Measurements from ENCODE around the gene IRF1.
A peak's percentile ranks its signal among the peaks of the same experiment; 100 is the strongest.
"Not testable (repeated sequence)": the region's sequence is repeated elsewhere in the genome, so short reads cannot be mapped to it uniquely, and the experiment has no call there.

Gene IRF1

DNA sequence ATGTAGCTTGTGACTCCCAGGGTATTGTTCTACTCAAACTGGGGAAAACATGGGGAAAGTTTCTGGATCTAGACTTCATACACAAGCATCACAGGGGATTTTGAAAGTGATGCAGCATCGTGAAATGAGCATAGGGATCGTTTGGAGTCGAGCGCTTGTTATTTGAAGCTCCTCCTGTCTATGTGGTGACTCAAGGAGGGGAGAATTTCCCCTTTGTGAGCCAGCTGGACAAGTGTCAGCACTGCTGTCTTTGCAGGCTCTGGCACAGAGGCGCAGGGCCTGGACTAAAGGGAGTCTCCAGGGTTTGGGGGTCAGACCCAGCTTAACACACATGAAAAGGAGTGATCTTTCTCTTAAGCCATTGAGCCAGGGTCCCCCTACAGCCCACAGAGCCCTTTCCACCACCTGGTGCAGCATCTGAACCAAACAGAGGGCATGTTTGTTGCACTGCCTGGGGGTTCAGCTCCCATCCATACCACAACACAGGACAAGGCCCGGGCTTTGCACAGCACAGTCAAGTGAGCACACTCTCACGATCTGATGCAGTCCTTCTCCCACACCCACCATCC lies 51.0 kb downstream of the IRF1 start:
- DNase-seq (ENCODE audit: low read depth in 2 of 2): no peak

DNA sequence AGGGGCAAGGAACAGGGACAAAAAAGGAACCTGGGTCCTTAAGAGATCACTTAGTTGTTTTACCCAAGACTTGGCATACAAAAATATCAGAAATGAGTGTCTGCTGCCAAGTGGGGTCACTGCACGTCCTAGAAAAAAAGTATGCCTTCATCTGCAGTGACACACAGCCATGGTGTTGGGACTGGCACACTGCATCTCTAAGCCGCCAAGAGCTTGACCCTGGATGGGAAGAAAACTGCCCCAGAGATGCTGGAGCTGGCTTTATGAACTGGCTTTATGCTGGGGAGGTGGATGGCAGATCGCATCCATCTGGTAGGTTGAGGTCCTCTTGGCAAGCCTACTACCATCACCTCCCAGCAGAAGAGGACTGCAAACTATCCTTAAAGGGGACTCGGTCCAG lies 51.7 kb downstream of the IRF1 start:
- DNase-seq (ENCODE audit: low read depth in 2 of 2): no peak

DNA sequence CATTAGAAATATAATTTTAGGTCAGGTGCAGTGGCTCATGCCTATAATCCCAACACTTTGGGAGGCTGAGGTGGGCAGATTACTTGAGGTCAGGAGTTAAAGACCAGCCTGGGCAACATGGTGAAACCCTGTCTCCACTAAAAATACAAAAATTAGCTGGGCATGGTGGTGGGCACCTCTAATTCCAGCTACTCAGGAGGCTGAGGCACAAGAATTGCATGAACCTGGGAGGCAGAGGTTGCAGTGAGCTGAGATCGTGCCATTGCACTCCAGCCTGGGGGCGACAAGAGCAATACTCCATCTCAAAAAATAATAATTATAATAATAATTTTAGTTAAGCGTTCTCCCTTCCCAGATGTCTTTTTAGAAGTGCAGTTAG lies 52.3 kb downstream of the IRF1 start:
- DNase-seq (ENCODE audit: low read depth in 2 of 2): not testable (repeated sequence)

DNA sequence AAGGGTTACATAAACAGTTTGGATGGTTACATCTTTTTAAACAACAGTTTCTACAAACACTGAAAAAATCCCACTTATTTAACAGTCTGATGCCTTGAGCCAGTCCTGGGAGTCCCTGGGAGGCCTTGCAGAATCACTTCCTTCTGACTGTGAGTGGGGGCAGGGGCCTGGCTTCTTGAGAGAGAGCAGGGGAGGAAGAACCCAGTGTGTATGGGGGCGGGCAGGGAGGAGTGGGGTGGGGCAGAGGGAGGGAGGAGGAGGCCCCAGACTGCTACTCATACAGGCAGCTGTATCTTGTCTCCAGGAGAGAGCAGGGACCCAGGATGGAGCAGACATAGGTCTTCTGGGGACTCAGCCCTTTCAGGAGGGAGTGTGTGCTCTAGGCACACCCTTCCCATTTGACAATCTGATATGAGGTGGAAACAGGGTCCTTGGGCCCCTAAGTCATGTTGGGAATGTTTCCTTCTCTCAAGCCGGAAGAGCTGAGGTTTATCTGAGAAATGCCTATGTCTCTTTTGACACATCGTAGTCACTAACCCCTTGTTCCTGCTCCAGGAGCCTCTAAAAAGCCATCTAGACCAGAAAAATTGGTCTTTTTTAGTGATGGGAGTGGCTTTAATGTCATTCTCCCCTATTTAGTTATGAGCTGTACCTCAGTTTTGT lies 52.8 kb downstream of the IRF1 start:
- DNase-seq (ENCODE audit: low read depth in 2 of 2): peak in 1 of 2 donors; percentile 55

DNA sequence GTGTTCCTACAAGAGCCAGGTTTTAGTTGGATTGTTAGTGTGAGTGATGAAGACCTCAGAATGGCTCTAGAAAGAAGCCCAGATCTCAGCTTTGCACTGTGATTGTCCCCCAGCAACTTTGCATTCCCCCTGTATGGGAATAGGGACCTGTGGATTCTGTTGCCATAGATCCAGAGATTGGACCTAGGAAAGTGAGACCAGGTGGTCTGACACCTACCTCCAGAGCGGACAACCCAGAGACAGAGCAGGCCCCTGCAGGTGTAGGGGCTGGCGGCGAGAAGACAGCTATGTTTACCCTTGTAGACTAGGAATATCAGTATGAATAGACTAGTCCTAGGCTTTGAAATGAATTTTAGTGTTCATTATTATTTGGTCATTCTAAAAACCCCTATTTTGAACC lies 53.6 kb downstream of the IRF1 start:
- DNase-seq (ENCODE audit: low read depth in 2 of 2): no peak

DNA sequence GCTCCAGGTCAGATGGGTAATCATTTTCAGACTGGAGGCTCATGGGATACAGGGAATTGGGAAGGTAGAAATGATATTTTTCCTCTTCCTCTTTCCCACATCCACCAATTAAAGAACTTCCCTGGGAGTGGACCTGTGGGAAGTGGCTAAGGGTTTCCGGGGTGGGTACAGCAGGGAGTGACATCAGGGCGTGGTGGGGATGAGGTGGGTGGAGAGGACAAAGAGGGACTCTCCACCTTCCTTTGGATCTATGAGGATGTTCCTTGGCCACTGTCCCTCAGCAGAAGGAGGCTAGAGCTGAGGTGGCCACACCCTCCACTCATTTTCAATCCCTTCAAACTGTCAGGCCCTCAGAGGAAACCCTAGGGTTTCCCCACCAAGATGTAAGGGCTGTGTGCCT lies 54.7 kb downstream of the IRF1 start:
- no peak for DNase-seq (ENCODE audit: low read depth in 2 of 2)

DNA sequence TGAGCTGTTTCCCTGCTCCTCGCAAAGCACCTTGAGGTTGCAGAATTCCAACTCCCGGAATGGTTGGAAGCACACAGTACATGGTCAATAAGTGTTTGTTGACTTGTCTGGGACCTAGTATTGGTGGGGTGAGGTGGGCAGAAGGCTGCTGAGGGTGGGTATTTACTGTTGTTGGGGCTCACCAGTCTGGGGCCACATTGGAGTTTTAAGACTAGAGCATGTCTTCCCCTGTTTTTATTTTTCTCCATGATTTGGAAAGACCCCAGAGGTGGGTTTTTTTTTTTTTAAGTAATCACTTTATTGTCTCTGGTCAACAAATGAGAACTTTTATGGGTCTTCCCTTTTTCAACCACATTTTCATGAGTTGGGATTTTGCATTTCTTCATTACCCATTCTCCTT lies 55.1 kb downstream of the IRF1 start:
- no peak for DNase-seq (ENCODE audit: low read depth in 2 of 2)

DNA sequence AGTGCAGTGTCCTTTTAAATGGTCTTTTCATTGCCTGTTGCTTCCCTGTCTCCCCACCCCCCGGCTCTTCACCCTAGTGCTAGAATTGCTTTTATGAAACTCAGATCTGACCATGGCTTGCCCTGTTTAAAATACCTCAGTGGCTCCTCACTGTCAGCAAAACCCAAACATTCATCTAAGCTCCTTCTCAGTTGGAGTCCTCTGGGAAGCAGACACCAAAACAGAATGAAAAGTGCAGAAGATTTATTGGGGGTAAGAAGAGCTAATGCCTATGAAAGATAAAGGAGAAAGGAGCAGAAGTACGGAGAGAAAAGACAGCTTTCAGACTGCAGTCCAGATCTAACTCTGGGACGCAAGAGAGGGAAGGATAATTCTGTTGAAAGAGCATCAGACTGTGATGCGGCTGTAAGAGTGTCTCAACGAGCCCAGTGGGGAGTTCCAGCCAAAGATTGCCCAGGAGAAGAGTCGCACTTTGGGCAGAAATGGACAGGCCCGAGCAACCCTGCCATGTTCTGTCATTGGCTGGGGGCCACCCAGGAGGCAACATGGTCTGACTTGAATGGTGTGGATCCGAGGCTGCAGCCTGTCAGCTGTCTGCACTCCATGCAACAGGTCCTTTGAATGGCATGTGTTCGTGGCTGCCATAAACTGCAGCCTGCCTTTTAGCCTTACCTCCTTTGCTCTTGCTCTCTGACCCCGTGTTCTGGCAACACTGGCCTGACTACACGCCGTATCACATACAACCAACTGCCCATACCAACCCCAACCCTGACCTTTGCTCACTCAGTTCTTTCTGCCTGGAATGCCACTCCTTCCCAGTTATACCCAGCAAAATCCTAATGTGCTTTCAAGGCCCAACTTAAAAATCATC lies 55.9 kb downstream of the IRF1 start:
- DNase-seq (ENCODE audit: low read depth in 2 of 2): no peak

DNA sequence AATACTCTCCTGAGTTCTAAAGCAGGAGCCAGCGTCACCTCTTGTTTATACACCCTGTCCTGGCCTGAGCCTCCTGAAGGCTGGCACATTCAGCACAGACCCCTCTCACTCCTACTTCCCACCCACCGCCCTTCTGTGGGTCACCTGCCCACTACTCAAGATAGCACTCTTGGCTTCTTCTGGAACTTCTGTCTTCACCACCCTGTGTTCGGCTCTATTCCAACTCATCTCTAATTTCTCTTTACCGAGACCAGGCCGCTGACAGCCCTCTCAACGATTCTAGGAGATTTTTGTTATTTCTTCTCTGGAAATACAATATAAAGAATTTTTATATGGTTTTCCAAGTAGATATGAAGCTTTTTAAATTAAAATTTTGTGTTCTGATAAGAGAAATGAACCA lies 57.4 kb downstream of the IRF1 start:
- no peak for DNase-seq (ENCODE audit: low read depth in 2 of 2)

DNA sequence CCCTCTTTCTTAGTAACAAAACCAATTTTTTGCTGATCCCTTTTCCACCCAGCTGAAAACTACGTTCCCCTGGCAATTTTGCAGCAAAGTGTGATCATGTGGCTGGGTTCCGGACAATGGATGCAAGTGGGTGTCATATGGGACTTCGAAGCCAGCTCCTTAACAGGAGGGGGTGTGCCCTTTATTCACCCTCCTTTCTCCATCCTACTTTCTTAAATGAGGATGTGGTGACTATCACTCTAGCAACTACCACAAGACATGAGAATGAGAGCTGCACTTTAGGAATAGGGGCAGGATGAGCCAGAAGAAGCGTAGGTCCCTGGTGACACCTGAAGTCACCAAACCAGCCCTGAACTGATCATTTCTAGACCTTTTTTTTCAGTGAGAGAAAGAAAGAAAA lies 58.9 kb downstream of the IRF1 start:
- DNase-seq (ENCODE audit: low read depth in 2 of 2): no peak

Measured in activated CD8-positive, alpha-beta memory T cell treated with anti-CD3 and anti-CD28 coated beads for 4 hours (primary cell).